PC-9 (cell line): ENCODE results near the gene GULP1.

Experiments
- CTCF ChIP-seq: fragments of 200-600 bp; sonication (generic); conservative IDR thresholded peaks from 2 replicates; pipeline ENCODE4 v1.6.1; 2017; ENCODE audit warnings: mixed run types, antibody characterized with exemption, mild to moderate bottlenecking, moderate library complexity
- EZH2 ChIP-seq: fragments of 200-600 bp; sonication (generic); IDR thresholded peaks from 2 replicates; pipeline ENCODE4 v1.8.0; 2017; ENCODE audit warnings: antibody characterized with exemption, low read depth

DNA sequence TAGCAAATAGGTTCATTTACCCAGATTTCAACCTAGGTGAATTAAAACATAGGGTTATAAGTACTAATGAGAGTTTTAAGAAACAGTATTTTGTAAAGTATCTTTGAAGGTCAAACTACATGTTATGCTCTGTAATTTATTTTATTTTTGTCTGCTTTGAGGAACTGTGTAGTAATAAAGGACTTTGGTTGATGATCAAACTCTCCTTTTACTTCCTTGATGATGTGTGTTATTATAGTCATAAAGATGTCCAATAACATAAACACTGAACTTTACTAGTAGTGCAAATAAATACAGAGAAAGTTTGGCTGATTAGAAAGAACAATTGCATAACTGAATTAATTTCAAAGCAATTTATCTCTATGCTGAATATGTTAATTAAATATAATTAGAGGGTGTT lies 6.3 kb downstream of the GULP1 start:
- no peak for TF ChIP-seq CTCF
- no peak for TF ChIP-seq EZH2
